Fibroblast of peridontal ligament (primary cell): ENCODE data around the gene CYP2U1.
"Not testable (repeated sequence)": the region's sequence is repeated elsewhere in the genome, so short reads cannot be mapped to it uniquely, and the experiment has no call there.

Experiments used
- DNase-seq: peaks from one replicate; pipeline ENCODE4 v3.0.0-alpha.2; 2010; ENCODE audit errors: extremely low read depth

Gene CYP2U1

DNA sequence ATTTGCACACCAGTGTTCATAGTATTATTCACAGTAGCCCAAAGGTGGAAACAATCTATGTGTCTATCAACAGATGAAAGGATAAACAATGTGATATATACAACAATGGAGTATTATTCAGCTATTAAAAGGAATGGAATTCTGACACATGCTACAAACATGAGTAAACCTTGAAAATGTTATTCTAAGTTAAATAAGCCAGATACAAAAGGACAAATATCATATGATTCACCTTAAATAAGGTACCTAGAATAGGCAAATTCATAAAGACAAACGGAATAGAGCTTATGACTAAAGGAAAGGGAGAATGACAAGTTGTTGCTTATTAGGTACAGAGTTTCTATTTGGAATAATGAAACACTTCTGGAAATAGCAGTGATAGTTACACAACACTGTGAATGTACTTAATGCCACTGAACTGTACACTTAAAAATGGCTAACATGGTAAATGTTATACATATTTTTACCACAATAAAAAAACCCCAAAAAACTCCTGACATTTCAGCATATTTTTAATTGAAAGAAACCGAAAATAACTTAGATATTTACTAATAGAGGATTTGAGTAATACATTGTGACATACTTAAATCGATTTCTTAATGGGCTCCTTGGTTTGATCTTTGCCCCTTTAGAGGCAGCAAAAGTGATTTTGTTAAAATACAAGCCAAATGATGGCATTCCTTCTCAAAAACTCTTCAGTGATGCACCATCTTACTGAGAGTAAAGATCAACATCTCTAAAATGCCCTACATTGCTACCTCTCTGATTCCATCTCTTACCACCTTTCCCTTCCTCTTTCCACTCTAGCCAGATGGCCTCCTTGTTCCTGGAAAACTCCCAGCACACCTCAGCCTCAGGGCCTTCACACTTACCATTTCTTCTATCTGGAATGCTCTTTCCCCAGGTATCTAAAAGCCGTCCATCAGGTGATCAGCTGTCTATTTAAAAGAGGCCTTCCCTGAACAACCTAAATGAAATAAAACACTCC, 8.6 kb upstream of the CYP2U1 start:
- no peak for DNase-seq

DNA sequence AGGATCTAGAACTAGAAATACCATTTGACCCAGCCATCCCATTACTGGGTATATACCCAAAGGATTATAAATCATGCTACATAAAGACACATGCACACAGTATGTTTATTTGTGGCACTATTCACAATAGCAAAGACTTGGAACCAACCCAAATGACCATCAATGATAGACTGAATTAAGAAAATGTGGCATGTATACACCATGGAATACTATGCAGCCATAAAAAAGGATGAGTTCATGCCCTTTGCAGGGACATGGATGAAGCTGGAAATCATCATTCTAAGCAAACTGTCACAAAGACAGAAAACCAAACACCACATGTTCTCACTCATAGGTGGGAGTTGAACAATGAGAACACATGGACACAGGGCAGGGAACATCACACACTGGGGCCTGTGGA, 5.6 kb upstream of the CYP2U1 start:
- DNase-seq, result not testable (repeated sequence)

DNA sequence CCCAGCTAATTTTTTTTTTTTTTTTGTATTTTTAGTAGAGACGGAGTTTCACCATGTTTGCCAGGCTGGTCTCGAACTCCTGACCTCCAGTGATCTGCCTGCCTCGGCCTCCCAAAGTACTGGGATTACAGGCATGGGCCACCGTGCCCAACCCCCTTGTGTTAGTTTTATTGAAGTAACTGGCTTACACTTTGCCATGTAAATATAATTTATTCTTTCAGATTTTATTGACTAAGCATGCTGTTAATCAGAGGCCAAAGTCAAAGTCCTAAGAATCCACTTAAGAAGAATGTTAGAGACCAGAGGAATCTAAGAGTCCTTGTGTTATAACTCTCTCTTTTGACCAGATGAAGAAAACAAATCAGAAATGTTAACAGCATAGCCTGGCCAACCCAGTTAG, 4.5 kb upstream of the CYP2U1 start:
- not testable (repeated sequence) for DNase-seq

DNA sequence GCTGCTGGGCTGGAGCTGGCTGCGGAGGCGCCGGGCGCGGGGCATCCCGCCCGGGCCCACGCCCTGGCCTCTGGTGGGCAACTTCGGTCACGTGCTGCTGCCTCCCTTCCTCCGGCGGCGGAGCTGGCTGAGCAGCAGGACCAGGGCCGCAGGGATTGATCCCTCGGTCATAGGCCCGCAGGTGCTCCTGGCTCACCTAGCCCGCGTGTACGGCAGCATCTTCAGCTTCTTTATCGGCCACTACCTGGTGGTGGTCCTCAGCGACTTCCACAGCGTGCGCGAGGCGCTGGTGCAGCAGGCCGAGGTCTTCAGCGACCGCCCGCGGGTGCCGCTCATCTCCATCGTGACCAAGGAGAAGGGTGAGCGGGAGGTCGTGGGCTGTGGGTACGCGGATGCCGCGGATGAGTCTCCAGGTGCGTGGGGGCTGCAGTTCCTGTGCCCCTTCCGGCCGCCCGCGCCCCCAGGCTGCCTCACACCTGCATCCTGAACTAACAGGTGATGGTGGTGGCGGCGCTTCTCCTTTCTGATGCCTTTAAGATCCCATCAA, 499 bp downstream of the CYP2U1 start:
- DNase-seq, result no peak

DNA sequence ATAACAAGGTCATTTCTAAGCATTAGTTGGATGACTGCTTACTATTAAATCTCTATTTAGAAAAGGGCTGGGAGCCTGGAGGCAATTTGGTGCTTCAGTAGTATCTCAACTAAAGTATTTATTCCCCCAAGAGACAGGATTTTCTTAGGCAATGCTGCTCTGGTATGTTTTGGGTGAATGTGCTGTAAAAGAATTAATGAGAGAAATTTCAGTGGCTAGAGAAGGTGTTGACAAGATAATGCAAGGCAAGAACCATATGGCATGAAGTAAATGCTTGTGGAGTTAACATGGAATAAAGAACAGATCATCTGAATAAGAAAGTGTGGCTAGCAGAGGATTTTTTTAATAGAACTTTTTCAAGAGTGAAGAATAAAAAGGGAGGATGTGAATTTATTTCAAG, 3.9 kb downstream of the CYP2U1 start:
- no peak for DNase-seq

DNA sequence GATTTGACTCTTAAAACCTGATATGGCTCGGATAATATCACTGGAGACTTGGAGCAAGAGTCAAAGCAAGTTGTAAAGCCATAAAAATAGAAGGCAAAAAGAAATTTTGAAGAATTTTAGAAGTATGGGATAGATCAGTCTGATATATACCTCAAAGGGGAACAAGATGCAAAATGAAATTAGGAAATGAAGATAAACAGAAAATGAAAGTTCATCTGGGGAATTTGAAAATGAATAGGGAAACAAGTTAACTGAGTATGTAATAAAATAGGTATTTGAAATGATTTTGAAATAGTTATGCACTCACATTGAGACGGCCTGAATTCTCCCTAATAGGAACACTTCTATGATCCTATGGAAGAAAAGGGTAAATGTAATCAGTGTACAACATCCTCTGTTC, 5.7 kb downstream of the CYP2U1 start:
- no peak for DNase-seq

DNA sequence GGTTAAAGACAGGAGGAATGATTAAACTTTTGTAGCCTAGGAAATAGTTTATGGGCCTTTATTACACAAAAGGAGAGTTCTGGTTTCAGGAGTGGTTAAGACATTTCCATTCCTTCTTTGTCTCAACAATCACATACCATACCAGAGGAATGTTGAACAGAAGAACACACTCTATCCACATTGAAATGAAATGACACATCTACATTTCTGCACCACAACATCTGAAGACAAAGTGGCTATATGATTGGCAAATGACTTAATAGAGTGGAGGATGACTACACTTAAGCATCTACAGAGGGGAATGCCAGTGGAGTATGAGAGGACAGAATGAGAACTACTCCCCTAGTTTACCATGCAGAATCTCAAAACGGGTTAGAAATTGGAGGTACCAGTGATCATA, 8.0 kb downstream of the CYP2U1 start:
- peak; percentile 45 for DNase-seq

DNA sequence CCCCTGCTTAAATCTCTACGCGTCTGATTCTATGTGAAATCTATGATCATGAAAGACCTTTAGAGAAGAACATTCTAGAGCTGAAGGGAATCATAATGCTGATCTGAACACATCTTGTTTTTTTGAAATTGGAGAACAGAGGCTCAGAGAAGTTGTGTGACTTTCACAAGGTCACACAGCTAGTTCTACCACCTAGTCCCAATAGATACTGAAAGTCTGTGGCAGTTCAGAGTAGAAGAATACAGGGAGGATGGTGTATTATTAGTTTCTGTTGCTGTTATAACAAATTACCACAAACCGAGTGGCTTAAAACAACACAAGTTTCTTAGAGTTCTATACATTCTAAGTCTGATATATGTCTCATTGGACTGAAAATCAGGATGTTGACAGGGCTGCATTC, 14.5 kb downstream of the CYP2U1 start:
- DNase-seq, result no peak

DNA sequence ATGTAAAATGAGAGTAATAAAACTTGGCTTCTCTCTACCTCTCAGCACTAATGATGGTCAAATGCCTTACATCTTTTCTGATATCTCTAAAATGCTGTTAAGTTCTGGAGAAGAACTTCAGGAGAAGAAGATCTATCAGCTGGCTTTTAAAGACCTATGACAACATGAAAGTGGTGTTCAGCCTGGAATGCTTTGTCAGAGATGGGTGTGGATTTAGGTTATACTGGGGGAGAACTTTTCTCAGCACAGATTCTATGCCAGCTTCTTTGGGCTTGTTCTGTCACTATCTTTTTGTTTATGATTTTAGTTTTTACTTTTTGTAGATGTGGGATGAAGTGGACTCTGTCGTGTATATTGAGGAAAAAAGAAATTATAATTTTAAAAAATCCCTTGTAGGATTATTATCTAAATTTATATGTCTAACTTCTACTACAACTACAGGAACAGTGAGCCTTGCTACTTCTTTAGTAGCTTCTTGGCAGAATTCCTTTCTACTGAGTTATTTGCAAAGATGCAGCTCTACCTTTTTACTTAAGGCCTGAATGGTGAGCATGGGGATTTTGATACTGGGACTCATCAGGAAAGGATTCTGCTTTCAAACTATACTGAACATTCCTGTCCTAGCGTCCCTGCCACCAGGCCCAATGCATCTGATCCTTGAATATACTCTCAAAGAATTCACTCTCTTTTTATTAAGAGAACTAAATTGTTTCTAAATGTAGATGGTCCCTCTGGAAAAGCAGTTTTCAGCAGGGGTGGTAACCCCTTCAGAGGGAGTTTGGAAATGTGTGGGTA, 19.6 kb downstream of the CYP2U1 start:
- no peak for DNase-seq

DNA sequence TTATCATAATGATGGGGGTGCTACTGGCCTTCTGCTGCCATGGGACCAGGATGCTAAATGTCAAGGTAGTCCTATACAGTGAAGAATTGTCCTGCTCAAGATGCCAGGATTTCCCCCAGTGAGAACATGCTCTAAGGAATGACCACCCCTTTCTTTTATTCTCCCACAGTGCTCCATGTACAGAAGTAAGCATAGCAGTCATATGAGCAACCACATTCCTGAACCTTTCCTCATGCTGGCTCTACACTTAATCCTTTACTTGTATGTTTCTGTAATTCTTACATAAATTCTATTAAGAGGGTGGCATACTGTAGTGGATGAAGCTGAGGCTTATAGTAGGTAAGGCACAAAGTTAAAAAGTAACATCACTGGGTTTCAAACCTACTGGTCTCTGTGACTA, 20.2 kb downstream of the CYP2U1 start:
- DNase-seq, result peak; percentile 76

DNA sequence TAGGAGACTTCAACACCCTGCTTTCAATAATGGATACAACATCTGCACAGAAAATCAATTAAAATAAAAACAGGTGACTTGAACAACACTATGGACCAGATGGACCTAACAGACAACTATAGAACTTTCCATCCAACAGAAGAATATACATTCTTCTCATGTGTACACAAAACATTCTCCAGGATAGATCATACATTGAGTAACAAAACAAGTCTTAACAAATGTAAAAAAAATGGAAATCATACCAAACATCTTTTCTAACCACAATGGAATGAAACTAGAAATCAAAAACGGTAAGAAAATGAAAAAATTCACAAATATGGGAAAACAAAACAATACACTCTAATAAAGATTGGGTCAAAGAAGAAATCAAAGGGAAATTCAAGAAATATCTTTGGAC, 24.7 kb downstream of the CYP2U1 start:
- no peak for DNase-seq

DNA sequence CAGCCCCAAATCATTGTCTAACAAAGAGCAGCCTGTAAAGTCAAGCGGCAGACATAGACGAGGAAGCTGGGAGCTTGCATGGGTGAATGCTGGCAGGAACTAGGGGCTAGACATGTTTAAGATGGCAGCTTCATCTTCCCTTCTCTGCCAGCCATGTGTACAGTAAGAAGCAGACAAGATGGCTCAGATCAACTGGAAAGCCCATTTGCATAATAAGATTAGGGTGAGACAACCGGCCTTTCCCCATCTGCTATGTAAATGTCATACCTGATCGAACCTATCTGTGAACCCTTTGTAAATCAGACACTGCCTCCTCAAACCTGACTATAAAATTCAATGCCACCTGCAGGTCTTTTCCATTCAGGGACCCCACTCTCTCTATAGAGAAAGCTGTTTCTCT, 35.6 kb downstream of the CYP2U1 start:
- DNase-seq, result no peak

DNA sequence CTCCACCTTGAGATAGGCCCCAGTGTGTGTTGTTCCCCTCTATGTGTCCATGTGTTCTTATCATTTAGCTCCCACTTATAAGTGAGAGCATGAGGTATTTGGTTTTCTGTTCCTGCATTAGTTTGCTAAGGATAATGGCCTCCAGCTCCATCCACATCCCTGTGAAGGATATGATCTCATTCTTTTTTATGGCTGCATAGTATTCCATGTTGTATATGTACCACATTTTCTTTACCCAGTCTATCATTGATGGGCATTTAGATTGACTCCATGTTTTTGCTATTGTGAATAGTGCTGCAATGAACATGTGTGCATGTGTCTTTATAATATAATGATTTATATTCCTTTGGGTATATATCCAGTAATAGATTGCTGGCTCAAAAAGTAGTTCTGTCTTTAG, 36.2 kb downstream of the CYP2U1 start:
- DNase-seq, result not testable (repeated sequence)

DNA sequence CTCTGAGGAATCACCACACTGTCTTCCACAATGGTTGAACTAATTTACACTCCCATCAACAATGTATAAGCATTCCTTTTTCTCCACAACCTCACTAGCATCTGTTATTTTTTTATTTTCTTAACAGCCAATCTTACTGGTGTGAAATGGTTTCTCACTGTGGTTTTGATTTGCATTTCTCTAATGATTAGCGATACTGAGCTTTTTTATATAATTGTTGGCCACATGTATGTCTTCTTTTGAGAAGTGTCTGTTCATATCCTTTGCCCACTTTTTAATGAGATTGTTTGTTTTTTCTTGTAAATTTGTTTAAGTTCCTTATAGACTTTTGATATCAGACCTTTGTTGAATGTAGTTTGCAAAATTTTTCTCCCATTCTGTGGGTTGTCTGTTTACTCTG, 36.6 kb downstream of the CYP2U1 start:
- not testable (repeated sequence) for DNase-seq

DNA sequence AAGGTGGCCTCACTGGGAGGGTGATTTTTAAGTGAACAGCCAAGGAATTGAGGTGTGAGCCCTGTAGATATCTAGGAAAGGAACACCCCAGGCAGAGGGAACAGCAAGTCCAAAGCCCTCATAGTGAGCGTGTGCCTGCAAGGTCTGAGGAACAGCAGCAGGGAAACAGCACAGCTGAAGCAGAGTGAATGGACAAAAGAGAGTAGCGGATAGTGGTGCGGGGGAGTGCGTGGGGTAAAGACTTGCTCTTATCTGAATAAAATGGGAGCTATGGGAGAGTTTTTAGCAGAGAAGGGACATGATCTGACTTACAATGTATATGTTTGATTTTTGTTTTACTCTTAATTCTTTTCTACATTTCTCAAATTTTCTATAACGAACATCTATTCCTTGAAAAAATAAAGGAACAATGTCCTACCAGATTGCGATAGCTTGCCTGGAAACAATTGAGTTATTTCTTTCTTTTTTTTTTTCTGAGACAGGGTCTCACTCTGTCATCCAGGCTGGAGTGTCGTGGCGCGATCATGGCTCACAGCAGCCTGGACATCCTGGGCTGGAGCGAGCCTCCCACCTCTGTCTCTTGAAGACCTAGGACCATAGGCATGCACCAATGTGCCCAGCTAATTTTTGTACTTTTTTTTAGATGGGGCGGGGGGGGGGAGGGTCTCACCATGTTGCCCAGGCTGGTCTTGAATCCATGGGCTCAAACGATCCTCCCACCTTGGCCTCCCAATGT, 38.9 kb downstream of the CYP2U1 start:
- no peak for DNase-seq

DNA sequence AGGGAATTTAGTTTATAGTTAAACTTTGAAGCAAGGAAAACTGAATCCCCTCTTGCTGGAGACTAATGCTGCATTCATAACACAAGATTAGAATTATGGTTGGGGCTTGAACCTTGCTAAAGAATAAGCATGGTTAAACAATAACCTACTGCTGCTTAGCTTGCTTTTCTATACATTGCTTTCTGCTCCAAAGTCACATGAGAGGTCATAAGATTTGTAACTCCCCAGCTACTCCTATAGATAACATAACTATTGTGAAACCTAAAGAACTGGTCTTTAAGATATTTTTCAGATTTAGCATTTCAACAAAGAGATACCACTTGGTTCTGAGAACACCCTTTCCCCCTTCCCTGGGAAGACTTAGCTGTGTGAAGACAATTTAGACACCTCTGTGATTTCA, 41.3 kb downstream of the CYP2U1 start:
- no peak for DNase-seq

DNA sequence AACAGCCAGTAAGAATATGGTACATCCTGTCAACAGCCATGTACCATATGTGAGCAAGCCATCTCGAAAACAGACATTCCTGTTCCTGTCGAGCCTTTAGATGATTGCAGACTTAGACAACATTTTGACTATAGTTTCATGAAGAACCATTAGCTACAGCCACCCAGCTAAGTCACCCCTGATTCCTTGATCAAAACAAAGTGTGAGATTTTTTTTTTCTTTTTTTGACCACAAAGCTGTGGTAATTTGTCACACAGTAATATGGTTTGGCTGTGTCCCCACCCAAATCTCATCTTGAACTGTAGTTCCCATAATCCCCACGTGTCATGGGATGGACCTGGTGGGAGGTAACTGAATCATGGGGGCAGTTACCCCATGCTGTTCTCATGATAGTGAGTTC, 43.2 kb downstream of the CYP2U1 start:
- DNase-seq, result no peak

DNA sequence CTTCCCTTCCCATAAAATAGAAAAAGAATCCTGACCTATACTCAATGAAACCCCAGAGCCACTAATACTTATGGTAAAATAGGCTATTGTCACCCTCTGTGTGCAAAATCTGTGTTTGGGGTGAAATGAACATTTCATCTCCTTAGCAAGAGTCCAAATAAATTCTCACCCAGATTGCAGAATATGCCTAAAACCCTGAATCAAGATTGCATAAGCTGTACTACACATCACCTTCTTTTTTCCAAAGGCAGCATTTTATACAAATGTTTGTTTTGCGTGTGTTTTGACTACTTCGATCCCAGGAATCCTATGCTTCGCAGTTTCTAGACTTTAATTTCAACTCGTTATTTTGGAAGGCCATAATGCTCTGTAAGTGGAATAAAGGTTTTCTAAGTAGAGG, 46.1 kb downstream of the CYP2U1 start:
- DNase-seq, result no peak

DNA sequence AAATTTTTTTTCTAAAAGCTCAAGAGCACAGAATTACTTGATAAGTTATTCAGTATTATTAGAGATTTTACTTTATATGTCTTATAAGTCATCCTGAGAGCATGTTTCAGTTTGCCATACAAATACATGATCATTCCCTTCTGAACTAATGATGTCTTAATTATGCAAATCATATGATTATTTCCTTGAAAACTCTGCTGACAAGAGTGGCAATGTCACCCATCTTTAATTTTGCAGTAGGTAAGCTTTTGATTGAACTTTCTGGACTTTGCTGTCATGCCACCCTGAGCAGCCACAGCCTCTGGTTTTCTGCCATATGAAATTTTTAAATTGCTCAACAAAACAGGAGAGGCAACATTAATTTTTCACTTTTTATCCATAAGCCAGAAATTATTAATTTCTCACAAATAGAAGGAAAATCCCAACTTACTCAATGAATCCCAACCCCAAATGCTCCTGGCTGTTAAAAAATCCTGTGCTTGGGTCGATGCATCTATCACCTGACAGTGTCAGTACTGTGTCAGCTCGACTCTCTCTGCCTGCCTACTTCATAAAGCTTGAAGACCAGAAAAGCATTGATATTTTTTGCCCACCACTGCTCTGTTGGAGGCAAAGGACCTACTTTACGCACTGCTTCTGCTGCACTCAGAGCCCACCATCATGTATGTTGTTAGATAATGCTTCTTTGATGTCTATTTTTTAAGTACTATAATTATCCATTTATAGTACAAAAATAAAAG, 46.8 kb downstream of the CYP2U1 start:
- DNase-seq, result no peak

DNA sequence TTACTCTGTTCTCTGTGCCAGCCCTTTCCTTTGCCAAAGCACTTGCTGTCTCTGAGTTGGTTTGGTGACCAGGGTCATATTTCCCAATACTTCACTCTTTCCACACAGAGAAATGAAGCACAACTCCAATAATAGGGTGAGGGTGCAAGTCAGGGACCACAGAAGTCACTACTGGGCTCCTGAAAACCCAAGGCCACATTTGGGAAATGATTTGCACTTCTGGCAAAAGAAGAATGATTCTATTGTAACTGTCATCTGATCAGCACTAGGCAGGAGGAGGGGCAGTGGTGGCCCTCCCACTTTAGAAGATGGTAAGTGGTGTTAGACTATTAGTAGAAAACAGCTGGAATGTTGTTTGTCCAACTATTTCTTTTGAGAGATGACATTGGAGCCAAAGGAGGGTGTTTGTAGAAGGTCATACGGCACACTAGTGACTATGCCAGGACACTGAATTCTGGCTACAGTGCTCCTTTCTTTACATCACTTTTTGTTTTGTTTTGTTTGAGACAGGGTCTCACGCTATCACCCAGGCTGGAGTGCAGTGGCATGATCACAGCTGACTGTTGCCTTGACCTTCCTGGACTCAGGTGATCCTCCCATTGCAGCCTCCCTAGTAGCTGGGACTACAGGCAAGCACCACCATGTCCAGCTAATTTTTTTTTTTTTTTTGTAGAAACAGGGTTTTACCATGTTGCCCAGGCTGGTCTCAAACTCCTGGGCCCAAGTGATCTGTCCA, 47.5 kb downstream of the CYP2U1 start:
- no peak for DNase-seq
